Measurements from ENCODE around the gene DGCR2. TPM values are rescaled to one million over a fixed set of nuclear protein-coding genes. Genes with fewer than 3 reads are reported as not detected.

Gene DGCR2
- total RNA-seq, 1 donor from 2014 or later, result 33.1 TPM

DNA sequence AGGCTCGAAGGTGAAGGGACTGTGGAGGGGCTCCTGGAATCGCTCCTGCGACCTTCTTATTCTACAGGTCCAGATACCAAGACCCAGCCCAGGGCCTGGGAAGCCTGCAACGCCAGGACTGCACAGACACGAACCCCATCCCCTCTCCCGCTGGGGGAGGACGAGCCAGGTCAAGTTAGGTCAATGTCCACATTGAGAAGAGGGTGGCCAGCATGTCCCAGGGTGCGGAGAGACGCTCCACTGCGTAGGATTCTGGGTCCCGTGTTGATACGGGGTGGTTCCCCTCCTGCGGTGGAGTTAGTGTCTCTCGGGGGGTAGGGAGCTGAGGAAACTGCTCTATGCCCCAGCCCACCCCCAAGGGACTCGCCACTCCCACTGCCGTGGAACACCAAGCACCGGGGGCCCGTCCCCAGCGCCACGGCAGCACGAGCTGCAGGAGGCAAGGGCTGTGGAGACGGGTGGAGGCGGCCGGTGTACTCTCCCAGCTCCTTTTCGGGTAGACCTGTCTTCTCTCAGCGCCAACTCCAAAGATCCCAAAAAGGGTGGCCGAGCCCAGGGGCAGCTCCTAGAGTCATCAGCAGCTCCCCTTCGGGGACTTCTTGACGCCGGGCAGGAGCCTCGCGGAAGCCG, 26.3 kb upstream of the DGCR2 start:
- intact Hi-C loops (cut with micrococcal nuclease), result no loop called here
- DNase-seq (no peak), ATAC-seq (no peak)

DNA sequence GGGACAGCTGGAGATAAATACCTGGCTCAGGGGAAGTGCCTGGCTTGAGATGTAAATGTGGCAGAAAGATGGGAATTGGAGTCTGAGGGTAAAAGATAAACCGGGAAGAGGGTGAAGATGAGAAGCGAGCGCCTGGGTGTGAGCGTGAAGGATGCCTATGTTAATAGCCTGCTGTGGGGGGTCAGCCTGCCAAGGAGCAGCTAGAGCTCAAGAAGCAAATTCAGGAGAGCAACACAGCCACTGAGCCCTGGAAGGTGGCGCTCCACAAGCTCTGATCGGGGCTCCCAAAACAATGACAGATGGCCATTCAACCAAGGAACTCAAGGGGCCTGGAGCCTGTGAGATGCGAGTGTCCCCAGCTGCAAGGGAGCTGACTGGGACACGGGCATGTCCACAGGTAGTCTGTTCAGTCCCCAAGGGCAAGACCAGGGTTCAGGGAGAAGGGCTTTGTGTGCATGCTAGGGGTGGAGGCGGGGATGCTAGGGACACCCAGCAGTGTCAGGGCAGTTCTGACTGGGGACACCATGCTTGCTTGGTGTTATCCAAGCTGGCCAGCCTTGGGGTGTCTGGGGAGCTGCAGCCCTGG, 25.1 kb upstream of the DGCR2 start:
- ATAC-seq (no peak), DNase-seq (no peak)
- intact Hi-C loops (cut with micrococcal nuclease), result no loop called here

DNA sequence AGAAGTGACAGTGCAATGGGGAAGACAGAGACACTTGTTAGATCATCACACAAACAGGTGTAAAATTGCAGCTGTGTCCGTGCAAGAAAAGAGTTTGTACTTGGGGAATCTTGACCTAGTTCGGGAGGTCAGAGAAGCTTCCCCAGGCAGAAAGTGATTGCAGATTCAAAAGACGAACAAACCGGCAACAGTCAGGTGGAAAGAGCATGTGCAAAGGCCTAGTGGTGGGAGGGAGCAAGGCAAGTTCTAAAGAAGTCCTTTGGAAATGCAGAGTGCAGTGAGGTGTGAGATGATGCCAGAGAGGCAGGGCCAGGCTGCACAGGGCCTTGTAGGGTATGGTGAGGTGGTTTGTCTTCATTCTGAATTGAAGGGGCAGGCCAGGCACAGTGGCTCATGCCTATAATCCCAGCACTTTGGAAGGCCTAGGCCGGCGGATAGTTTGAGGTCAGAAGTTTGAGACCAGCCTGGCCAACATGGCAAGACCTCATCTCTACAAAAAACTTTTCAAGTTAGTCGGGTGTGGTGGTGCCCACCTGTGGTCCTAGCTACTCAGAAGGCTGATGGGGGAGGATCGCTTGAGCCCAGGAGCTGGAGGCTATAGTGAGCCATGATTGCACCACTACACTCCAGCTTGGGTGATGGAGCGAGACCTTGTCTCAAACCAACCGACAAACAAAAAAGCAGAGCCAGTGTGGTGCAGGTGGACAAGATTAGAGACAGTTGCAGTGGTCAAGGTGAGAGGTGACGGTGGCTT, 24.2 kb upstream of the DGCR2 start:
- intact Hi-C loops (cut with micrococcal nuclease), result no loop called here
- ATAC-seq (no peak), DNase-seq (no peak)

DNA sequence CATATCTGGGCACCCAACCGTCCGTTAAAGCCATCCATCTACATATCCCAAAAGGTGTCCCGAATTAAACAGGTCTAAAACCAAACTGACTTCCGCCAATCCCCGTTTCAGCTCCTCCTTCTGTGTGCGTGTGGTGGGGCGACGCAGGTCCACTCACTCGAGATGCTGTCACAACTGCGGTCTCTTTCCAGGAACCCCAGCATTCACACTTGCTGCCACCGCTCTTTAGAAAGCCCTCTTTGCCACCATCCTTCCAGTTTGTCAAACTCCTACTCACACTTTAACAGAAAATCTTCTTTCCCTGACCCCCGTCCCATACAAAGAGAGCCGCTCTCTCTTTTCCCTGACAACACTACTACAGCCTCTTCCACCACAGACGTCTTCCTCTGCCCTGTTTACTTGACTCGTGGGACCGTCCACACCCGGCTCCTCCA, 21.8 kb upstream of the DGCR2 start:
- DNase-seq (no peak), ATAC-seq (no peak)
- intact Hi-C loops (cut with micrococcal nuclease), result no loop called here

DNA sequence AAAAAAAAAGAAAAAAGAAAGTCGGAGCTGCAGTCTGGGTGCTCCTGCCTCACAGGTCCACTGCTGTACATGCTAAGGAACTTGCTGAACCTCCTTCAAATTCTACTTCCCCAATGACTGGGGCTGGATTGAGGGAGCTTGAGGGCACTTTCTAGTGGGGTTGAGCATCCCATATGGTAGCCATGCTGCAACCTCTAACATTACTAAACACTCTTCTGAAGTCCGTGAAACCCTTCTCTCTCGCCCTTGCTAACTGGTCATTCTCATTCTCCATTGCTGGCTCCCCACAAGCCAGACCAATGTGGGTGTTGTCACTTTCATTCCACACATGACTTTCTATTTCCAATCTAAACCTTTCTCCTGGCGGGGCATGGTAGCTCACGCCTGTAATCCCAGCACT, 21.0 kb upstream of the DGCR2 start:
- intact Hi-C loops (cut with micrococcal nuclease), result no loop called here
- DNase-seq (no peak), ATAC-seq (no peak)

DNA sequence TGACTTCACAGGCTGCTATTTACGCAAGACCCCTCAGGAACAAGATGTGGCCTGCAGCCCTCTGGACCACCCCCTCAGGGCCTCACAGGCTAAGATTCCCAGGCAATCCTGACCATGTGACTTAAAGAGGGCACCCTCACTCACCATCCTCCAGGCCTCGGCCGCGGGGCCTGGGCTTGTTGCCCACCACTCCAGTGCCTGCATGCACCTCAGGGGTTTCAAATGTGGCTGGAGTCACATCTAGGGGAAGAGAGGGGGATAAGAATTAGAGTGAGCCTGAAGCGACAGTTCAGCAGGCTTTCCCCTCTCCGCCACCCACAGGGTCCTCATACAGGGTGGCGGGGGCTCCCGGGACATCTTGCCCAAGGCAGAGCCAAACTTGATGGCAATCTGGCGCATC, 20.2 kb upstream of the DGCR2 start:
- intact Hi-C loops (cut with micrococcal nuclease), result no loop called here
- DNase-seq (no peak), ATAC-seq (no peak)

DNA sequence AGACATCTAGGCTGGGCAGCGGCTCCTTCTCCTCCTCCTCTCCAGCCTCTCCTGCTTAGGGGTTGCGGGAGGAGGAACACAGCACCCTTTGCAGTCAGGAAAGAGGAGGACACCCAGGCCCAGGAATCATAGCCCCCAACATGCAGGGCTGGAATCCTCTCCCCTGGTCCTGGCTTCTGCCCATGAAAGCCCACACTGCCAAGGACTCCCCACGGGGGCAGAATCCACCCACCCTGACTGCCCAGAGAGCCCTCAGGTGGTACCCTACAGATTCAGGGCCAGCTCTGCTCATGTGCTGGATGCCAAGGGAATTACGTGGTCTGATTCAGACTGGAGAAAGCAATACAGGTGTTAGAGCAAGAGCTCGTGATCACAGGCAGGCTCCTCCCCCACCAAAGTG, 17.8 kb upstream of the DGCR2 start:
- intact Hi-C loops (cut with micrococcal nuclease), result no loop called here
- ATAC-seq (no peak), DNase-seq (no peak)

DNA sequence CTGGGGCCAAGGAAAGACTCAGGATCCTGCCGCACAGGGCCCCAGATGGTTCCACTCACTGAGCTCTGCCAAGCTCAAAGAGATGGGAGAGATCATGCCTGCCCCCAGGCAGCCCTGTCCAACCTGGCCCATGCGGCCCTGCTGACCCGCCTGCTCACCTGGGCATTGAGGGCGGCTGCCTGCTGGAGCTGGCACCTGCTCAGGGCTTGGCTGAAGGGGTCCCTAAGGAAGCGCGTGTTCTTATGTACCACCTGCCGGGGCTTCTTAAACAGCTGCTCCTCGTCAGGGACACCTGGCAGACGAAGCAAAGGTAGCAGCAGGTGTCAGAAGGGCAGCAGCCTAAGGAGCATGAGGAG, 16.8 kb upstream of the DGCR2 start:
- intact Hi-C loops (cut with micrococcal nuclease), result no loop called here
- no peak for ATAC-seq
- DNase-seq, result no peak

DNA sequence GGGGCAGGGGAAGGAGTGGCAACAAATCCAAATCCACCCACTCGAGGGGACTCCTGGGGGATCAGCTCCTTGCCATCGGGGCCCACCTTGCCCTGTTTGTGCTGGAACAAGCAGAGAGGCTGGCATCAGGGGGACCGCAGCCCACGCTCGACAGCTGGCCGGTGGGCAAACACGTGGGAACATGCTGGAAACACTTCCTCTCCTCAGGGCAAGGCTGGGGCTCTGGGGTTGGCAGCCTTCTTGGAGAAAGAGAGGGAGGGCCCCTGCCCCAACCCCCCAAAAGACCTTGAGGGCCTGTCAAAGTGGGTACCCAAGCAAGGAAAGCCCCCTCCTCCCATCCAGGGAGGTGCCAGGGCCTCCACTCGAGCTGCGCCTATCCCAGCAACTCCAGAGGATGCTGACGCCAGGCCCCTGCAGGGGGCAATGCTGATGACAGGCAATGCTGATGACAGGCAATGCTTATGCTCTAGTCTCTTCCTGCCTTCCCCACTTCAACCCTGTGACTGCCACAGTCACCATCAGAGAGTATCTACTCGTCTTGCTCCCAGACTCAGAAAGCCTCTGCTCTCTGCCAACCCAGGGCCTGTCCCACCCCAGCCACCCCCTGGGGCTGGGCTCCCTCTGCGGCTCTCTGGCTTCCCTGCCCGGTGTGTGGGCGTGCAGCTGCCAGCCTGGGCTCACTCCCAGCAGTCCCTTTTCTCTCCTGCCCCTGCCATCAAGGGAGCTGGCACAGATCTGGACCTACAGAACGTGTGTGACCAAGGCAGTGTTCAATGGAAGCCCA, 16.2 kb upstream of the DGCR2 start:
- DNase-seq, result no peak

DNA sequence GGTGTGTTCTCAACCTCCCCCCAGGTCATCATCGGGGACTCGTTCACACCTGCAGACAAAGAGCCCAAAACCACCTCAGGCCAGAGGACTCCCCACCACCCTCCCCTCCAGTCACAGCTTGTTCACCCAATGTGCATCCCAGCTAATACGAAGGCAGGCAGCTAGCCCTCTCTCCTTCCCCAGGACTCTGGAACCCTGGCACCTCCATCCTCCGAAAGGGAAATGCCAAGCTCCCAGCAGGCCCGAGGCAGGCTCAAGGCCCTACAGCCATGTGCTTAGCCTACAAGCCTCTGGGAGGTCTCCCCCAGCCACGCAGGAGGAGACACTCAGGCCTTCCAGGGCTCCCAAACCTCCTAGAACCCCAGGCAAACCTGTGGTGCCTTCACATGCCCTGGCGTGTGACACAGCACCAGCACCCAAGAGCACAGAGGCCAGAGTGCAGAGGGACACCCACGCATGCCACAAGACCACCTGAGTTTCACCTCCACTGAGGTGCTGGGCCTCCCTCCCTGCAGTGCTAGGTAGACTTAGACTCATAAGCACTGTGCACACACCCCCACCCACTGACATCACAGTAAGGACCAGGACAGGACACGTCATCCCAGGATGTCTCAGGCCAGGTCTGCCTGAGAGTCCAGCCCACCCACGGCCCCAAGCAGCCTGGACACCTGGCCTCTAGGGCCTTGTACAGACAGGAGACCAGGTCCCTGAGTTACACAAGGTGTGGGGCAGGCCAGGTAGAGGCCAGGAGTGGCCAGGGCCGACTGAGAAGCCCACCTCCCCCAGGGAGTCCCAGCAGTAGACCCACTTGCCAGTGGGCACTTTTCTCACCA, 15.4 kb upstream of the DGCR2 start:
- intact Hi-C loops (cut with micrococcal nuclease), result no loop called here

More for the DNA sequence above, 16.2 kb upstream of the DGCR2 start:
- intact Hi-C loops (cut with micrococcal nuclease), result no loop called here
- ATAC-seq, result no peak

DNA sequence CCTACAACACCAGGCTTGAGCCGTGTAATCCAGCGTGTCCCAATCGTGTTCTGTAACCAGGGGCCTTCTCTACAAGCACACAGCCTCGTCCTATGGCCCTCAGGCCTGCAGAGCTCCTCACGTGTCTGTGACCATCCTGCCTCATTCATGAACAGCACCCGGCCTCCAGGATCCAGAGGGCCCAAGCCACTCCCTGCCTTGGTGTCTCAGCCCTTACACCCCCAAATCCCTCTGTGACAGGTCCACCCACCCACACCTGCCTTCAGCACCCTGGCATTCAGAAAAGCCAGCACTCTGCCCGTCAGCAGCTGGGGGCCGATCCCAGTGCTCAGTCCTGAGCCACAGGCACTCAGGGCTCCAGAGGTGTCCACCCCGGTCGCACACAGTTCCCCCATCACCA, 14.7 kb upstream of the DGCR2 start:
- intact Hi-C loops (cut with micrococcal nuclease), result no loop called here
- no peak for ATAC-seq
- no peak for DNase-seq

More for the DNA sequence above, 15.4 kb upstream of the DGCR2 start:
- DNase-seq, result no peak
- ATAC-seq, result no peak

DNA sequence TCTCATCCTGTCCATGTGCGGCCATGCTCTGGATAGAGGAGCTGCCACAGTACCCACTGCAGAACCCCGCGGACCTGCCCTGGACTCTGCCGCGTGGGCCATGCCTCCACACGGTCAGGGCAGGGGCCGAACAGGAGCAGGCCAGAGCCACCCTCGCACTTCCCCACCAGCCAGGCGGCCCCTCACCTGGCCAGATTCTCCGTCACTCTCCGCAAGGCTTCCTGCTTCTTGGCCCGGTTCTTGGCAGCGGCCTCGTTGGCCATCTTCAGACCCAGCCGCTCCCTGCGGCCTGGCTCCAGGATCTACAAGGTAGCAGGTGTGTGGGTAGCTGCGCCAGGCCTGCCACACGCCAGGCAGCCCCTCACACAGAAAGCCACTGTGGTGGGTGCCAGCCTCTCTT, 12.7 kb upstream of the DGCR2 start:
- ATAC-seq (no peak), DNase-seq (no peak)
- intact Hi-C loops (cut with micrococcal nuclease), result no loop called here

DNA sequence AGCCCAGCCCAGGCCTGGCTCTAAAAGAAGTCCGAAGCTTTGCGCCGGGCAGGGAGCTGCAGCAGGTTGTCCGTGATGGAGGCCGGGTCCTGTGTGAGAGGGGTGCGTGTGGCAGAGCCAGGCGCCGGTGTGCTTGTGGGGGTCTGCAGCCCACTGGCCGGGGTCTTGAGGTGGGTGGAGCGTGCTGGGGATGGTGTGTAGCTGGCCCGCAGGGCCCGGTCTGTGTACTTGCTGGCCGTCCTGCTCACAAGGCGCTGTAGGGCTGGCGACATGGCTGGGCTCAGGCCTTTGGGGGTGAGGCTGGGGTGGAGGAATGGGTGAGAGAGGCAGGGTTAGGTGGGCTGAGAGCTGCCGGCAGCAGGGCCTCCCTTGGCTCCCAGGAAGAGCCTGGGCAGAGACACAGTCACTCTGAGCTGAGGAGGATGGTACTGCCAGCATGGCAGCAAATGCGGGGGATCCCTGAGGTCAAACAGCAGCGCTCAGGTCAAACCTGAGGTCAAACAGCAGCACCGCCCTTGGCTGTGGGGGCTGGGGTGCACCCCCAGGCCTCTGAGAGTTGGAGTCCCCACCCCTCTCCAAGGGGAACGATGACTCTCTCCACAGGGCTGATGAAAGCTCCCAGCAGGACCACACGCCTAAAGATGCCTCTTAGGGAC, 12.1 kb upstream of the DGCR2 start:
- intact Hi-C loops (cut with micrococcal nuclease), result no loop called here
- ATAC-seq (no peak), DNase-seq (no peak)

DNA sequence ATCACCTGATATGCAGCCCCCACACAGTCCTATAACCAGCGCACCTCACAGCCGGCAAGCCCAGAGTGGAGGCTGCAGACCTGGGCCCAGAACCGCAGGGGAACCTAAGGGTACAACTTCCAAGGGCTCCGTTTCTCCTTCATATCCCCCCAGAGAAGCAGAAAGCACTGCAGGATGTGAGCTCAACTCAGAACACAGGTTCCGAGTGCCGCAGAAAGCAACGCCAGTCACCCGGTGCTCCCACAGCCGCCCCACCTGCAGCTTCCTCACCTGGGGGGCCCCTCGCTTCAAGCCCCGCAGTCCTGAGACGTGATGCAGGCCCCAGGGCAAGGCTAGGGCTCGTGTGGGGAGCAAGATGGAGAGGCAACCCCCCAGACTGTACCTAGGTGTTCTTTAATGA, 11.3 kb upstream of the DGCR2 start:
- ATAC-seq, result no peak
- intact Hi-C loops (cut with micrococcal nuclease), result no loop called here
- no peak for DNase-seq

DNA sequence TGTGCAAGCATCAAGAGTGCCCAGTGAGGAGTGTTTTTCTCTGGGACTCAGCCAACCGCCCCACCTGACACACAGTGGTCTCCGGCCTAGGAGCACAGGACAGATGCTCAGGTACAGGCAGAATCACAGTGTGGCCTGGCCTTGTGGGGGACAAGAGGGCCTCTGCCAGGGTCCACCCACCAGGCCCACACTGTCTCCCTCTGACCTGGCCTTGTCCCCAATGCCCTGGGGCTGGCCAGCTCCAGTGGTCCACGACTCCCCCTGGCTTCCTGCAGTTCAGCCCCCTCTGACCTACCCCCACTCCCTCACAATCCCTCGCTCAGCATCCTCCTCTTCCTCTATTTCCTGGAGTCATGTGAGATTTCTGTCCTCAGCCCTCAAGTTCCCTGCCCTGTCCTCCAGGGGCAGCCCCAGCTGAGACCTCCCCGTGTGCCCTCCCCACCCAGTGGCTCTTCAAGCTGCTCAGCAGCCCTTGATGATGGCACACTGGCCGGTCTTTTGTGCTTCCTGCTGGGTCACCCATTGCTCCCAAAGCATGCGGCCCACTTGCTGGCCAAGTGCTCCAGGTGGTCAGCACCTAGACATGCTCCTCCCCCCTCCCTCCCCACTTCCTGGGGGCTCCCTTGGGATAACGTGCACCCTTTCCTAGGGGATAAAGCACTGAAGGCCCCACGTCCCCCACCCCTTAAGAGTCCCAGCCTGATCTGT, 10.6 kb upstream of the DGCR2 start:
- DNase-seq (no peak), ATAC-seq (no peak)
- intact Hi-C loops (cut with micrococcal nuclease), result no loop called here

DNA sequence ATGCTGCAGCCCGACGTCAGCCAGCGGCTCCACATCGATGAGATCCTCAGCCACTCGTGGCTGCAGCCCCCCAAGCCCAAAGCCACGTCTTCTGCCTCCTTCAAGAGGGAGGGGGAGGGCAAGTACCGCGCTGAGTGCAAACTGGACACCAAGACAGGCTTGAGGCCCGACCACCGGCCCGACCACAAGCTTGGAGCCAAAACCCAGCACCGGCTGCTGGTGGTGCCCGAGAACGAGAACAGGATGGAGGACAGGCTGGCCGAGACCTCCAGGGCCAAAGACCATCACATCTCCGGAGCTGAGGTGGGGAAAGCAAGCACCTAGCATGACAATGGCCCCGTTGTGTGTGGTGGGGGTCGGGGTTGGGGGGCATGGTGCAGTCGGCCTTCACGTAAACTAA, 9.9 kb upstream of the DGCR2 start:
- intact Hi-C loops (cut with micrococcal nuclease), result no loop called here
- ATAC-seq (no peak), DNase-seq (no peak)

DNA sequence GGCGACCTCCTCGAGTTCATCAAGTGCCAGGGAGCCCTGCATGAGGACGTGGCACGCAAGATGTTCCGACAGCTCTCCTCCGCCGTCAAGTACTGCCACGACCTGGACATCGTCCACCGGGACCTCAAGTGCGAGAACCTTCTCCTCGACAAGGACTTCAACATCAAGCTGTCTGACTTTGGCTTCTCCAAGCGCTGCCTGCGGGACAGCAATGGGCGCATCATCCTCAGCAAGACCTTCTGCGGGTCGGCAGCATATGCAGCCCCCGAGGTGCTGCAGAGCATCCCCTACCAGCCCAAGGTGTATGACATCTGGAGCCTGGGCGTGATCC, 9.4 kb upstream of the DGCR2 start:
- ATAC-seq (no peak), DNase-seq (no peak)
- intact Hi-C loops (cut with micrococcal nuclease), result no loop called here

DNA sequence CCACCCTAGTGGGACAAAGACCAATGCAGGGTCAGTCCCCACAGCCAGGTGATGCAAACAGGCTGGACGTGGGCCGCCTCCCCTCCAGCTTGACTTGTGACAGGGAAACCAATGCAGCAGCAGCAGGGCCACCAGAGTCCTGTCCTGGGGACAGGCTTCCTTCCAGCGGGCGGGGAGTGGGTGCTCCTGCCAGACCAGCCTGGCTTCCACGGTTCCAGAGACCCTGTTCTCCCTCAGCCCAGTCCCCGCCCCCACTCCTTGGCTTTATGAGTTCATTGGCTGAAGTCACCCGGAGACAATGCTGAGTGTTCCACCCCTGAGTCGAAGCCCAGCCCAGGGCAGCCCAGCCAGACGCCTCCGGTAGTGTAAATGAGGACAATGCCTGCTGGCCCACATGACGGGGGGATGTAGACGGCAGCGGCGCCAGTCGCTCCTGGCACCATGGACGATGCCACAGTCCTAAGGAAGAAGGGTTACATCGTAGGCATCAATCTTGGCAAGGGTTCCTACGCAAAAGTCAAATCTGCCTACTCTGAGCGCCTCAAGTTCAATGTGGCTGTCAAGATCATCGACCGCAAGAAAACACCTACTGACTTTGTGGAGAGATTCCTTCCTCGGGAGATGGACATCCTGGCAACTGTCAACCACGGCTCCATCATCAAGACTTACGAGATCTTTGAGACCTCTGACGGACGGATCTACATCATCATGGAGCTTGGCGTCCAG, 8.9 kb upstream of the DGCR2 start, which contains the start of gene TSSK2:
TSSK2 (plus strand) TSS at position 350 of the 726 bp plus-strand sequence; CDS start at position 442, 92 bp downstream.
- DNase-seq (no peak), ATAC-seq (no peak)
- intact Hi-C loops (cut with micrococcal nuclease), result no loop called here
